GM23338 (cell line): Measurements from ENCODE around the gene PKHD1. TPM values are rescaled to one million over a fixed set of nuclear protein-coding genes. Genes with fewer than 3 reads are reported as not detected.

Experiments
- ATAC-seq: fragments of 200-7000 bp; cut with Tn5 transposase; 3 replicates; pipeline ENCODE4 v1.9.1; 2020
- DNase-seq: peaks from one replicate; pipeline ENCODE4 v3.0.0-alpha.2; 2015; ENCODE audit warnings: low spot score
- H2AFZ ChIP-seq: fragments of 200-600 bp; sonication (generic); 2 replicates; pipeline ENCODE4 v1.8.0; 2016; ENCODE audit warnings: antibody characterized with exemption, mild to moderate bottlenecking, moderate library complexity
- H3F3A ChIP-seq: fragments of 200-600 bp; sonication (generic); replicated peaks from 2 replicates; pipeline ENCODE4 v1.8.0; 2017; ENCODE audit warnings: antibody characterized with exemption, mixed run types, low read depth
- H3K27ac ChIP-seq: fragments of 200-600 bp; sonication (generic); 2 replicates; pipeline ENCODE4 v1.6.1; 2016; ENCODE audit warnings: low read depth
- H3K27me3 ChIP-seq: fragments of 200-600 bp; sonication (generic); 2 replicates; pipeline ENCODE4 v1.8.0; 2016; ENCODE audit warnings: mild to moderate bottlenecking, mixed run types, moderate library complexity; ENCODE audit not compliant: insufficient read depth
- H3K36me3 ChIP-seq: fragments of 200-600 bp; sonication (generic); 2 replicates; pipeline ENCODE4 v1.8.0; 2016; ENCODE audit warnings: mild to moderate bottlenecking; ENCODE audit not compliant: insufficient read depth
- H3K4me1 ChIP-seq: fragments of 200-600 bp; sonication (generic); 2 replicates; pipeline ENCODE4 v1.8.0; 2016; ENCODE audit warnings: mild to moderate bottlenecking, moderate library complexity; ENCODE audit not compliant: insufficient read depth
- H3K4me2 ChIP-seq: fragments of 200-600 bp; sonication (generic); 2 replicates; pipeline ENCODE4 v1.7.1; 2017; ENCODE audit warnings: mixed run types
- H3K4me3 ChIP-seq: fragments of 200-600 bp; sonication (generic); 2 replicates; pipeline ENCODE4 v1.6.1; 2016; ENCODE audit warnings: mixed run types
- H3K79me2 ChIP-seq: fragments of 200-600 bp; sonication (generic); replicated peaks from 2 replicates; pipeline ENCODE4 v1.8.0; 2017; ENCODE audit warnings: mild to moderate bottlenecking; ENCODE audit not compliant: insufficient read depth
- H3K9me2 ChIP-seq: fragments of 200-600 bp; sonication (generic); 2 replicates; pipeline ENCODE4 v1.8.0; 2017; ENCODE audit not compliant: insufficient read depth
- H4K20me1 ChIP-seq: fragments of 200-600 bp; sonication (generic); replicated peaks from 2 replicates; pipeline ENCODE4 v1.8.0; 2017; ENCODE audit warnings: mild to moderate bottlenecking; ENCODE audit not compliant: insufficient read depth
- H3K27ac Mint-ChIP-seq: 2 replicates; pipeline ENCODE4 v1.8.0; 2020; ENCODE audit warnings: inconsistent platforms, mild to moderate bottlenecking, moderate library complexity, mixed read lengths
- H3K27me3 Mint-ChIP-seq: 3 replicates; pipeline ENCODE4 v1.8.0; 2022; ENCODE audit warnings: low read depth, mild to moderate bottlenecking, moderate library complexity, mixed read lengths, inconsistent platforms; ENCODE audit not compliant: insufficient read depth, poor library complexity
- H3K36me3 Mint-ChIP-seq: 3 replicates; pipeline ENCODE4 v1.8.0; 2021; ENCODE audit warnings: low read depth, mild to moderate bottlenecking, inconsistent platforms, moderate library complexity, mixed read lengths
- H3K4me1 Mint-ChIP-seq: 3 replicates; pipeline ENCODE4 v1.8.0; 2020; ENCODE audit warnings: mild to moderate bottlenecking, inconsistent platforms, mixed read lengths
- H3K4me3 Mint-ChIP-seq: 3 replicates; pipeline ENCODE4 v1.8.0; 2021; ENCODE audit warnings: moderate library complexity, mild to moderate bottlenecking, inconsistent platforms, mixed read lengths
- H3K9me3 Mint-ChIP-seq: 3 replicates; pipeline ENCODE4 v1.8.0; 2020; ENCODE audit warnings: moderate library complexity, mild to moderate bottlenecking, inconsistent platforms, mixed read lengths
- CTCF ChIP-seq, 2 experiments: fragments of 200-600 bp in 1 of 2; sonication (generic) in 1 of 2; conservative IDR thresholded peaks; 2 replicates each; pipeline versions ENCODE4 v1.5.1 to v1.6.1; 2016 to 2017; ENCODE audit warnings: antibody characterized with exemption in 2 of 2, low read depth in 2 of 2, mild to moderate bottlenecking in 2 of 2, moderate library complexity in 1 of 2
- EZH2 ChIP-seq: fragments of 200-600 bp; sonication (generic); IDR thresholded peaks from one replicate; pipeline ENCODE4 v1.8.0; 2017; ENCODE audit warnings: antibody characterized with exemption, mild to moderate bottlenecking, low read depth; ENCODE audit not compliant: unreplicated experiment
- EZH2phosphoT487 ChIP-seq: fragments of 200-600 bp; sonication (generic); IDR thresholded peaks from one replicate; pipeline ENCODE4 v1.8.1; 2018; ENCODE audit warnings: antibody characterized with exemption; ENCODE audit not compliant: unreplicated experiment
- JUNB ChIP-seq: IDR thresholded peaks from one replicate; pipeline ENCODE4 v1.6.1; 2016; ENCODE audit warnings: antibody characterized with exemption; ENCODE audit not compliant: unreplicated experiment
- NANOG ChIP-seq: IDR thresholded peaks from 2 replicates; pipeline ENCODE4 v1.6.1; 2016; ENCODE audit warnings: antibody characterized with exemption, borderline replicate concordance
- POLR2AphosphoS5 ChIP-seq: IDR thresholded peaks from 2 replicates; pipeline ENCODE4 v1.6.1; 2016; ENCODE audit warnings: antibody characterized with exemption, low read depth
- REST ChIP-seq: IDR thresholded peaks from one replicate; pipeline ENCODE4 v1.6.1; 2018; ENCODE audit warnings: antibody characterized with exemption; ENCODE audit not compliant: unreplicated experiment
- STAT1 ChIP-seq: IDR thresholded peaks from one replicate; pipeline ENCODE4 v1.6.1; 2016; ENCODE audit warnings: antibody characterized with exemption; ENCODE audit not compliant: unreplicated experiment
- ZNF331 ChIP-seq: fragments of 250-450 bp; sonication (Bioruptor Pico); IDR thresholded peaks from 2 replicates; pipeline ENCODE4 v1.5.0; 2020; ENCODE audit warnings: low read depth, mild to moderate bottlenecking, moderate library complexity
- ZNF462 ChIP-seq: fragments of 250-450 bp; sonication (Bioruptor Pico); IDR thresholded peaks from 2 replicates; pipeline ENCODE4 v1.5.0; 2020; ENCODE audit warnings: mild to moderate bottlenecking, moderate library complexity
- polyA plus RNA-seq: library from polyadenylated mRNA; unstranded; fragments of >200 nt; fragmentation: Nextera tagmentation; extraction: Ambion mirVana; gene quantifications from 2 replicates; pipeline ENCODE4 v1.2.1, GENCODE V29; 2016
- total RNA-seq: library from RNA; depleted of rRNA; stranded (reverse); fragments of >200 nt; shearing (Covaris generic); gene quantifications from 2 replicates; pipeline ENCODE4 v1.2.3, GENCODE V29; 2014

The PKHD1 gene
- total and polyA plus RNA-seq, 2 experiments from 2014 or later, result 0.03 to 0.07 TPM

GRCh38 chr6:51865176-51865575 lies 222.2 kb downstream of the PKHD1 start (continued):
- TF ChIP-seq CTCF (conservative IDR thresholded peaks at IDR 0.05; ENCODE audit: low read depth in 2 of 2) (no peak), ZNF331 (no peak), POLR2AphosphoS5 (no peak), JUNB (no peak), NANOG (no peak), REST (no peak), EZH2phosphoT487 (no peak)

- Histone ChIP-seq H3K4me1 (0 out of 2 replicates have a peak, but pooled peaks cover 7% of the 10 kb centered on the region), H3F3A (no peaks in the 10 kb centered on the region), H3K4me3 (no peak overlapping the region), H3K36me3 (no peaks in the 10 kb centered on the region; the same call in 1 of the 2 replicates), H2AFZ (no peak overlapping the region), H3K79me2 (no peaks in the 10 kb centered on the region), H4K20me1 (no peaks in the 10 kb centered on the region), H3K9me2 (no peaks in the 10 kb centered on the region), H3K27ac (no peak overlapping the region), H3K27me3 (no peaks in the 10 kb centered on the region), H3K4me2 (no peak overlapping the region)
- H3K27me3 Mint-ChIP-seq, result peaks cover 2% of the 10 kb centered on the region
- H3K27ac Mint-ChIP-seq, result no peak overlapping the region
- H3K36me3 Mint-ChIP-seq, result peaks cover 15% of the 10 kb centered on the region; the same call in 2 of the 3 replicates
- peaks cover 16% of the 10 kb centered on the region for H3K9me3 Mint-ChIP-seq
- DNase-seq (no peak), ATAC-seq (no peak)
- H3K4me3 Mint-ChIP-seq, result no peak overlapping the region
- peaks cover 14% of the 10 kb centered on the region for H3K4me1 Mint-ChIP-seq
- TF ChIP-seq EZH2phosphoT487, result no peak
- TF ChIP-seq EZH2, result no peak
- TF ChIP-seq NANOG, result no peak
- no peak for TF ChIP-seq ZNF462 (CRISPR knock-in tag)
- TF ChIP-seq REST, result no peak
- no peak for TF ChIP-seq JUNB
- no peak for TF ChIP-seq STAT1
Observed at GRCh38 chr6:51857134-51857533, 230.3 kb downstream of the PKHD1 start.
